HG02973 (cell line): ENCODE data around the gene RGS7.
"Not testable (repeated sequence)": the region's sequence is repeated elsewhere in the genome, so short reads cannot be mapped to it uniquely, and the experiment has no call there.

ENCODE experiments used
- ATAC-seq: cut with Tn5 transposase; IDR thresholded peaks from one replicate; pipeline ENCODE4 v1.9.1; 2021; ENCODE audit warnings: moderate library complexity; ENCODE audit not compliant: unreplicated experiment

The RGS7 gene

GRCh38 chr1:241332987-241333386, 24.0 kb downstream of the RGS7 start:
- no peak for ATAC-seq

- no peak for ATAC-seq
These were observed 25.0 kb downstream of the RGS7 start for GRCh38 chr1:241332037-241332409.

- no peak for ATAC-seq
These were observed 25.5 kb downstream of the RGS7 start for GRCh38 chr1:241331328-241332036.

- no peak for ATAC-seq
These were observed 26.2 kb downstream of the RGS7 start for GRCh38 chr1:241330619-241331327.

GRCh38 chr1:241325456-241325855, 31.5 kb downstream of the RGS7 start:
- no peak for ATAC-seq

GRCh38 chr1:241323514-241324195, 33.4 kb downstream of the RGS7 start:
- ATAC-seq = no peak

- no peak for ATAC-seq
These were observed 39.3 kb downstream of the RGS7 start for GRCh38 chr1:241317676-241318075.

GRCh38 chr1:241316372-241316771, 40.6 kb downstream of the RGS7 start:
- ATAC-seq = no peak

GRCh38 chr1:241311056-241311746, 45.8 kb downstream of the RGS7 start:
- ATAC-seq = no peak

GRCh38 chr1:241310451-241310850, 46.6 kb downstream of the RGS7 start:
- ATAC-seq = no peak

- no peak for ATAC-seq
These were observed 47.4 kb downstream of the RGS7 start for GRCh38 chr1:241309651-241310050.

- no peak for ATAC-seq
These were observed 48.5 kb downstream of the RGS7 start for GRCh38 chr1:241308471-241308870.

GRCh38 chr1:241308011-241308410, 49.0 kb downstream of the RGS7 start:
- no peak for ATAC-seq

- no peak for ATAC-seq
These were observed 50.7 kb downstream of the RGS7 start for GRCh38 chr1:241306125-241306790.

- ATAC-seq = not testable (repeated sequence)
These were observed 55.0 kb downstream of the RGS7 start for GRCh38 chr1:241302024-241302423.

GRCh38 chr1:241299347-241299746, 57.7 kb downstream of the RGS7 start:
- no peak for ATAC-seq

- no peak for ATAC-seq
These were observed 64.0 kb downstream of the RGS7 start for GRCh38 chr1:241292973-241293372.

- ATAC-seq = not testable (repeated sequence)
These were observed 65.5 kb downstream of the RGS7 start for GRCh38 chr1:241291548-241291947.

GRCh38 chr1:241286486-241286885, 70.5 kb downstream of the RGS7 start:
- ATAC-seq = no peak

GRCh38 chr1:241276391-241276790, 80.6 kb downstream of the RGS7 start:
- ATAC-seq = no peak

- no peak for ATAC-seq
These were observed 81.0 kb downstream of the RGS7 start for GRCh38 chr1:241275981-241276380.
